ENCODE results near the gene CNGA3.
"Not testable (repeated sequence)": the region's sequence is repeated elsewhere in the genome, so short reads cannot be mapped to it uniquely, and the experiment has no call there.

The CNGA3 gene

DNA sequence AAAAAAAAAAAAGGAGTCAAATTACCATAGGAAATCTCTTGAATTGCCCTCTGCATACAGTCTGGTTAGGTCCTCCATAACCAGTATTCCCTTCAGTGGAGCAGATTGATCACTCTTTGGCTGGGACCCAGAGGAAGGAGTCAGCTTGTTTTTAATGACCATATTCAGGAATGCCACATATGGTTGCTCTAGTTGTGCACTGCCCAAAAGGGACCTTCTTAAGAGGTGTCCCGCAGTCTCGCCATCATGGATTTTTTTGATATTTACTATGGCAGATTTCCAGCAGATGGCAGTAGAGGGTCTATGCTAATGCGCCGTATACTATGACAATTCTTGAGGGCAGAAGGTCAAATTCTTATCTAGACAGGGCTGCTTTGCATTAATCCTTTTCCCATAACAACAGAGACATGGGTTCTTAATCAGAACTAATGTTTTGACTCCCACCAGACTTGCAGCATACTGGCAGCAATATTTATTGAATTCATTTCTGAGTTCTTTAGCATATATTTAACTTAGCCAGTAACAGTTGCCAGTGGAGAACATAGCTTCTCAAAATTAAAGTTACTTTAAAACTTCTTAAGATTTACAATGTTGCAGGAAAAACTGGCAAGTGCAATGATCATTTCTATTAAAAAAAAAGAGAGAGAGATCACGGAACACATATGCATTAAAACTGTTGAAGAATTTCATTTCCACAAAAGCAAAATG is 66.6 kb downstream of the CNGA3 start:
- Histone ChIP-seq H3K79me1 (replicated peaks; ENCODE audit: low read length, poor library complexity, severe bottlenecking) (no peaks in the 10 kb centered on the region), H3K4me2 (ENCODE audit: low read length, poor library complexity, severe bottlenecking) (peak overlapping the region; percentile 44), H2BK12ac (ENCODE audit: low read length in 2 of 2) (no peak overlapping the region), H3K36me3 (ENCODE audit: control insufficient read depth in 1 of 2, insufficient read depth in 2 of 2, low read depth in 1 of 2, low read length in 2 of 2) (no peaks in the 10 kb centered on the region), H2AK5ac (ENCODE audit: low read length, severe bottlenecking) (no peak overlapping the region), H3K9me3 (ENCODE audit: control insufficient read depth, low read length) (no peaks in the 10 kb centered on the region), H3K4me1 (ENCODE audit: control insufficient read depth, insufficient read depth, low read depth, low read length) (no peaks in the 10 kb centered on the region), H3K18ac (ENCODE audit: low read depth in 1 of 2, low read length in 2 of 2) (no peak overlapping the region), H2BK15ac (ENCODE audit: low read depth, poor library complexity, severe bottlenecking) (no peak overlapping the region), H4K8ac (ENCODE audit: low read length) (no peak overlapping the region), H4K91ac (ENCODE audit: low read length) (no peak overlapping the region), H3K27ac (ENCODE audit: low read length, poor library complexity, severe bottlenecking) (no peak overlapping the region), H3K27me3 (ENCODE audit: control insufficient read depth in 1 of 2, insufficient read depth in 1 of 2, low read length in 2 of 2) (peaks cover 0 to 7% of the 10 kb centered on the region in 2 experiments), H2BK120ac (ENCODE audit: low read depth, low read length) (no peak overlapping the region), H3K9ac (ENCODE audit: low read length) (peak overlapping the region; percentile 28), H2AFZ (ENCODE audit: low read depth, low read length) (no peak overlapping the region), H3K4me3 (ENCODE audit: insufficient read depth in 1 of 2, low read depth in 1 of 2, low read length in 2 of 2) (no peak overlapping the region), H2BK5ac (ENCODE audit: low read depth, low read length, poor library complexity, severe bottlenecking) (no peak overlapping the region), H3K4ac (ENCODE audit: low read depth in 1 of 2, low read length in 2 of 2) (no peak overlapping the region), H3K23ac (ENCODE audit: low read length in 2 of 2) (no peak overlapping the region), H3K14ac (ENCODE audit: low read length in 2 of 2) (no peak overlapping the region)
- WGBS = 21% methylated on average over 4 of the region's 5 CpGs
- peak; percentile 72 for DNase-seq

DNA sequence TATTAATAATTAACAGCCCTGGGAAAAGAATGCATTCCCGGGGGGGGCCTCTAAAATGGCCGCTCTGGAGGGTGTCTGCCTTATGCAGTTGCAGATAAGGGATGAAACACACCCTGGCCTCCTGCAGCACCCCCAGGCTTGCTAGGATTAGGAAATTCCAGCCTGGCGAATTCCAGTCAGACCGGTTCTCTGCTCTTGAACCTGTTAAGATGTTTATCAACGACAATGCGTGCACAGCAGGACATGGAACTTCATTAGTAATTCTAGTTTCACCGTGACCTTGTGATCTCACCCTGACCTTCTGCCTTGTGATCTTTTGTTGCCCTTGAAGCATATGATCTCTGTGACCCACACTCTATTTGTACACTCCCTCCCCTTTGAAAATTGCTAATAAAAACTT is 68.0 kb downstream of the CNGA3 start:
- not testable (repeated sequence) for DNase-seq; H3K14ac ChIP-seq (ENCODE audit: low read length in 2 of 2); H4K8ac ChIP-seq (ENCODE audit: low read length); H4K91ac ChIP-seq (ENCODE audit: low read length); H3K9me3 ChIP-seq (ENCODE audit: control insufficient read depth, low read length); H3K4me1 ChIP-seq (ENCODE audit: control insufficient read depth, insufficient read depth, low read depth, low read length); H2BK5ac ChIP-seq (ENCODE audit: low read depth, low read length, poor library complexity, severe bottlenecking); H2BK120ac ChIP-seq (ENCODE audit: low read depth, low read length); H2AFZ ChIP-seq (ENCODE audit: low read depth, low read length); H2BK15ac ChIP-seq (ENCODE audit: low read depth, poor library complexity, severe bottlenecking); H3K27ac ChIP-seq (ENCODE audit: low read length, poor library complexity, severe bottlenecking); H3K18ac ChIP-seq (ENCODE audit: low read depth in 1 of 2, low read length in 2 of 2); H3K27me3 ChIP-seq (ENCODE audit: control insufficient read depth in 1 of 2, insufficient read depth in 1 of 2, low read length in 2 of 2); H3K79me1 ChIP-seq (replicated peaks; ENCODE audit: low read length, poor library complexity, severe bottlenecking); H2BK12ac ChIP-seq (ENCODE audit: low read length in 2 of 2); H3K4ac ChIP-seq (ENCODE audit: low read depth in 1 of 2, low read length in 2 of 2); H3K9ac ChIP-seq (ENCODE audit: low read length); H3K23ac ChIP-seq (ENCODE audit: low read length in 2 of 2); H3K4me3 ChIP-seq (ENCODE audit: insufficient read depth in 1 of 2, low read depth in 1 of 2, low read length in 2 of 2); H3K36me3 ChIP-seq (ENCODE audit: control insufficient read depth in 1 of 2, insufficient read depth in 2 of 2, low read depth in 1 of 2, low read length in 2 of 2); H2AK5ac ChIP-seq (ENCODE audit: low read length, severe bottlenecking); H3K4me2 ChIP-seq (ENCODE audit: low read length, poor library complexity, severe bottlenecking)
- WGBS = 91% methylated on average over 7 of the region's 7 CpGs

DNA sequence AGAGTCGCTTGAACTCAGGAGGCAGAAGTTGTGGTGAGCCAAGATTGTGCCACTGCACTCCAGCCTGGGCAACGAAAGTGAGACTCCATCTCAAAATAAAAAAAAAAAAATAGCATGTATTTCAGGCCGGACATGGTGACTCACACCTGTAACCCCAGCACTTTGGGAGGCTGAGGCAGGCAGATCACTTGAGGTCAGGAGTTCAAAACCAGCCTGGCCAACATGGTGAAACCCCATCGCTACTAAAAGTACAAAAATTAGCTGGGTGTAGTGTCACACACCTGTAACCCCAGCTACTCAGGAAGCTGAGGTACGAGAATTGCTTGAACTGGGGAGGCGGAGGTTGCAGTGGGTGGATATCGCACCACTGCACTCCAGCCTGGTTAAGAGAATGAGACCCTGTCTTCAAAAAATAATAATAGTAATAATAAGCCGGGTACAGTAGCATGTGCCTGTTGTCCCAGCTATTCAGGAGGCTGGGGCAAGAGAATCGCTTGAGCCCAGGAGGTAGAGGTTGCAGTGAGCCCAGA is 69.5 kb downstream of the CNGA3 start:
- not testable (repeated sequence) for H3K4me1 ChIP-seq (ENCODE audit: control insufficient read depth, insufficient read depth, low read depth, low read length); H3K9ac ChIP-seq (ENCODE audit: low read length); H3K27ac ChIP-seq (ENCODE audit: low read length, poor library complexity, severe bottlenecking); H3K23ac ChIP-seq (ENCODE audit: low read length in 2 of 2); DNase-seq; H2BK5ac ChIP-seq (ENCODE audit: low read depth, low read length, poor library complexity, severe bottlenecking); H2BK120ac ChIP-seq (ENCODE audit: low read depth, low read length); H3K9me3 ChIP-seq (ENCODE audit: control insufficient read depth, low read length); H3K4me2 ChIP-seq (ENCODE audit: low read length, poor library complexity, severe bottlenecking); H3K4me3 ChIP-seq (ENCODE audit: insufficient read depth in 1 of 2, low read depth in 1 of 2, low read length in 2 of 2); H2BK12ac ChIP-seq (ENCODE audit: low read length in 2 of 2); H3K14ac ChIP-seq (ENCODE audit: low read length in 2 of 2); H2AFZ ChIP-seq (ENCODE audit: low read depth, low read length); H3K36me3 ChIP-seq (ENCODE audit: control insufficient read depth in 1 of 2, insufficient read depth in 2 of 2, low read depth in 1 of 2, low read length in 2 of 2); H3K18ac ChIP-seq (ENCODE audit: low read depth in 1 of 2, low read length in 2 of 2); H2AK5ac ChIP-seq (ENCODE audit: low read length, severe bottlenecking); H4K91ac ChIP-seq (ENCODE audit: low read length); H3K4ac ChIP-seq (ENCODE audit: low read depth in 1 of 2, low read length in 2 of 2); H2BK15ac ChIP-seq (ENCODE audit: low read depth, poor library complexity, severe bottlenecking); H3K79me1 ChIP-seq (replicated peaks; ENCODE audit: low read length, poor library complexity, severe bottlenecking); H4K8ac ChIP-seq (ENCODE audit: low read length)
- 95% methylated on average over 8 of the region's 9 CpGs for WGBS
- H3K27me3 ChIP-seq (ENCODE audit: control insufficient read depth in 1 of 2, insufficient read depth in 1 of 2, low read length in 2 of 2) = peaks cover 0 to 16% of the 10 kb centered on the region in 2 experiments

DNA sequence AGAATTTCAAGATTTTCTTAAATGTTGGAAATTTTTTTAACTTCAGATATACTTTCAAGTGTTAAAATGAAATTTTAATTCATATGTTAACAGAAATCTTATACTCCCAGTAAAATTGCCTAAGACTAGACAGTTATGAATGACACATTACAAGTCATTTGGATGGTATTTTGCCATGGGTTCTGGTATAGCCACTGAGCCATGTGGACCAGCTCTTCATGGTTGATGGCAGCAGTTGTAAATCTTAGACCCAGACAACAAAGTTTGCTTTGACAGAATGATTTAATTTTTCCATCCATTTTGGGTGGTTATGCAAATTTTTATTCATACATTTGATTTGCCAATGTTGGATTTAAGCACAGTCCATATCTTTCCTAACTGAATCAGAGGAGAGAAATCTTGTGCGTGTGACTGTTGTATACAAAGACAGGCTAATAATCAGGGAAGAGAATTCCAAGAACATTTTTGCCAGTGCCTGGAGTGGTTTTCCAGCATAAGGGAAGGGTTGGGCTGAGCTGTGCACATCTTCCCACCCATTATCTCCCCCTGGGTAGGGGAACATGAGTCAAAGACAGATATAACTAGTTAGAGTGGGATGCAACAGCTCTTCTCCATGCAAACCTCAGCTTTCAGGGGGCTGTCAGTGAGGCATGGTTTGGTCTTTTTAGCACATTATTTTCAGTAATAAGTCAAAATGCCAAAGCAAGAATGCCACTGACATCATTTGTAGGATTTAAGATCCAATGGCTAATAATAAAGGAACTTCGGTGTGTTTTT is 70.3 kb downstream of the CNGA3 start:
- 100% methylated on average over 1 of the region's 2 CpGs for WGBS
- no peak overlapping the region for H3K9ac ChIP-seq (ENCODE audit: low read length)
- H3K14ac ChIP-seq (ENCODE audit: low read length in 2 of 2) = no peak overlapping the region
- no peak overlapping the region for H2BK15ac ChIP-seq (ENCODE audit: low read depth, poor library complexity, severe bottlenecking)
- H4K8ac ChIP-seq (ENCODE audit: low read length) = no peak overlapping the region
- DNase-seq = peak; percentile 2
- no peak overlapping the region for H3K4me3 ChIP-seq (ENCODE audit: insufficient read depth in 1 of 2, low read depth in 1 of 2, low read length in 2 of 2)
- no peak overlapping the region for H4K91ac ChIP-seq (ENCODE audit: low read length)
- H3K36me3 ChIP-seq (ENCODE audit: control insufficient read depth in 1 of 2, insufficient read depth in 2 of 2, low read depth in 1 of 2, low read length in 2 of 2) = no peaks in the 10 kb centered on the region
- H3K18ac ChIP-seq (ENCODE audit: low read depth in 1 of 2, low read length in 2 of 2) = no peak overlapping the region
- H2AK5ac ChIP-seq (ENCODE audit: low read length, severe bottlenecking) = no peak overlapping the region
- H2BK120ac ChIP-seq (ENCODE audit: low read depth, low read length) = no peak overlapping the region
- H3K9me3 ChIP-seq (ENCODE audit: control insufficient read depth, low read length) = no peaks in the 10 kb centered on the region
- H3K27ac ChIP-seq (ENCODE audit: low read length, poor library complexity, severe bottlenecking) = no peak overlapping the region
- no peaks in the 10 kb centered on the region for H3K4me1 ChIP-seq (ENCODE audit: control insufficient read depth, insufficient read depth, low read depth, low read length)
- H3K4ac ChIP-seq (ENCODE audit: low read depth in 1 of 2, low read length in 2 of 2) = no peak overlapping the region
- no peak overlapping the region for H2BK12ac ChIP-seq (ENCODE audit: low read length in 2 of 2)
- no peak overlapping the region for H2AFZ ChIP-seq (ENCODE audit: low read depth, low read length)
- no peak overlapping the region for H2BK5ac ChIP-seq (ENCODE audit: low read depth, low read length, poor library complexity, severe bottlenecking)
- H3K27me3 ChIP-seq (ENCODE audit: control insufficient read depth in 1 of 2, insufficient read depth in 1 of 2, low read length in 2 of 2) = peaks cover 0 to 18% of the 10 kb centered on the region in 2 experiments
- H3K4me2 ChIP-seq (ENCODE audit: low read length, poor library complexity, severe bottlenecking) = no peak overlapping the region
- no peak overlapping the region for H3K23ac ChIP-seq (ENCODE audit: low read length in 2 of 2)
- H3K79me1 ChIP-seq (replicated peaks; ENCODE audit: low read length, poor library complexity, severe bottlenecking) = no peaks in the 10 kb centered on the region
